Endothelial cell of hepatic sinusoid (primary cell): ENCODE measurements around the gene NXPH1.

ENCODE experiments used
- in situ Hi-C: cut with HindIII; loops from 2 replicates; pipeline ENCODE4 v1.10.0; 2017; ENCODE audit warnings: low sequenced_read_pairs

Gene NXPH1

GRCh38 chr7:8433477-8434289 lies at the start of gene NXPH1:
Gene NXPH1, plus strand, starts transcription at chr7:8433609.
- in situ Hi-C loops, result no loop called here

- in situ Hi-C loops, result no loop called here
Measured at GRCh38 chr7:8384901-8385300, 48.5 kb upstream of the NXPH1 start.

- in situ Hi-C loops, result no loop called here
Measured at GRCh38 chr7:8386926-8387550, 46.4 kb upstream of the NXPH1 start.

- in situ Hi-C loops, result no loop called here
Measured at GRCh38 chr7:8387551-8388256, 45.7 kb upstream of the NXPH1 start.

- in situ Hi-C loops, result no loop called here
Measured at GRCh38 chr7:8388257-8388625, 45.2 kb upstream of the NXPH1 start.

GRCh38 chr7:8389593-8390261 lies 43.7 kb upstream of the NXPH1 start:
- in situ Hi-C loops, result no loop called here

- in situ Hi-C loops, result no loop called here
Measured at GRCh38 chr7:8390262-8390626, 43.2 kb upstream of the NXPH1 start.

- in situ Hi-C loops, result no loop called here
Measured at GRCh38 chr7:8391353-8392062, 41.9 kb upstream of the NXPH1 start.

- in situ Hi-C loops, result no loop called here
Measured at GRCh38 chr7:8396294-8396693, 37.1 kb upstream of the NXPH1 start.

GRCh38 chr7:8408871-8409270 lies 24.5 kb upstream of the NXPH1 start:
- in situ Hi-C loops, result no loop called here

- in situ Hi-C loops, result no loop called here
Measured at GRCh38 chr7:8411103-8411502, 22.3 kb upstream of the NXPH1 start.

GRCh38 chr7:8413600-8413999 lies 19.8 kb upstream of the NXPH1 start:
- in situ Hi-C loops, result no loop called here

- in situ Hi-C loops, result no loop called here
Measured at GRCh38 chr7:8418629-8419245, 14.7 kb upstream of the NXPH1 start.

GRCh38 chr7:8422177-8422576 lies 11.2 kb upstream of the NXPH1 start:
- in situ Hi-C loops, result no loop called here

- in situ Hi-C loops, result no loop called here
Measured at GRCh38 chr7:8423057-8423456, 10.4 kb upstream of the NXPH1 start.

- in situ Hi-C loops, result no loop called here
Measured at GRCh38 chr7:8425223-8425622, 8.2 kb upstream of the NXPH1 start.

- in situ Hi-C loops, result no loop called here
Measured at GRCh38 chr7:8430643-8431042, 2.8 kb upstream of the NXPH1 start.

GRCh38 chr7:8434290-8435002 lies 1.0 kb downstream of the NXPH1 start:
- in situ Hi-C loops, result no loop called here

- in situ Hi-C loops, result no loop called here
Measured at GRCh38 chr7:8435095-8435494, 1.7 kb downstream of the NXPH1 start.
